C4-2B (cell line): ENCODE data around the gene TOX2.

Experiments used
- H3K27ac ChIP-seq: fragments of 450-650 bp; 2 replicates; pipeline ENCODE4 v1.5.1; 2017
- CTCF ChIP-seq: fragments of 450-650 bp; conservative IDR thresholded peaks from 2 replicates; pipeline ENCODE4 v1.5.1; 2017; ENCODE audit warnings: mild to moderate bottlenecking
- ZFX ChIP-seq: fragments of 450-650 bp; IDR thresholded peaks from 2 replicates; pipeline ENCODE4 v1.6.1; 2017

The TOX2 gene

GRCh38 chr20:44028003-44028730 is 113.5 kb downstream of the TOX2 start:
- H3K27ac ChIP-seq = no peak overlapping the region
- TF ChIP-seq ZFX (no peak), CTCF (no peak)

GRCh38 chr20:44028868-44029847 is 114.5 kb downstream of the TOX2 start:
- H3K27ac ChIP-seq = no peak overlapping the region

GRCh38 chr20:44029848-44030230 is 115.2 kb downstream of the TOX2 start:
- H3K27ac ChIP-seq = no peak overlapping the region
- TF ChIP-seq ZFX (no peak), CTCF (no peak)

More at GRCh38 chr20:44028868-44029847, 114.5 kb downstream of the TOX2 start:
- TF ChIP-seq CTCF = no peak
- TF ChIP-seq ZFX = no peak

GRCh38 chr20:44030394-44030793 is 115.7 kb downstream of the TOX2 start:
- TF ChIP-seq ZFX (no peak), CTCF (no peak)
- no peak overlapping the region for H3K27ac ChIP-seq

GRCh38 chr20:44031001-44031574 is 116.4 kb downstream of the TOX2 start:
- H3K27ac ChIP-seq = no peak overlapping the region
- TF ChIP-seq CTCF (no peak), ZFX (no peak)

- TF ChIP-seq CTCF (no peak), ZFX (no peak)
- no peak overlapping the region for H3K27ac ChIP-seq
These were observed 117.3 kb downstream of the TOX2 start for GRCh38 chr20:44031781-44032582.
